Neural cell (in vitro differentiated cells): ENCODE results near the gene NXF3.

Experiments used
- EP300 ChIP-seq: fragments of 450-650 bp; conservative IDR thresholded peaks from 2 replicates; pipeline ENCODE4 v1.6.1; 2014; ENCODE audit warnings: antibody characterized with exemption, mild to moderate bottlenecking, moderate library complexity; ENCODE audit not compliant: poor library complexity, severe bottlenecking
- EZH2 ChIP-seq: fragments of 200-600, 300-800 bp; shearing (Covaris generic), sonication (generic); IDR thresholded peaks from 2 replicates; pipeline ENCODE4 v1.6.1; 2014; ENCODE audit warnings: antibody characterized with exemption, low read length, borderline replicate concordance, mild to moderate bottlenecking; ENCODE audit not compliant: insufficient read depth, poor library complexity, severe bottlenecking
- MXI1 ChIP-seq: fragments of 450-650 bp; conservative IDR thresholded peaks from 2 replicates; pipeline ENCODE4 v1.6.1; 2014; ENCODE audit warnings: antibody characterized with exemption, mild to moderate bottlenecking; ENCODE audit not compliant: poor library complexity, severe bottlenecking
- POLR2AphosphoS5 ChIP-seq: IDR thresholded peaks from 2 replicates; pipeline ENCODE4 v1.6.1; 2012
- RAD21 ChIP-seq: fragments of 450-650 bp; conservative IDR thresholded peaks from 2 replicates; pipeline ENCODE4 v1.6.1; 2014; ENCODE audit warnings: antibody characterized with exemption, mild to moderate bottlenecking, moderate library complexity
- SMC3 ChIP-seq: fragments of 450-650 bp; conservative IDR thresholded peaks from 2 replicates; pipeline ENCODE4 v1.6.1; 2014; ENCODE audit warnings: antibody characterized with exemption, mild to moderate bottlenecking, moderate library complexity; ENCODE audit not compliant: poor library complexity
- TAF1 ChIP-seq: IDR thresholded peaks from 2 replicates; pipeline ENCODE4 v1.6.1; 2012; ENCODE audit warnings: low read depth
- TF ChIP-seq, protein P1 (sequence below): fragments of 450-650 bp; IDR thresholded peaks from 2 replicates; pipeline ENCODE4 v1.5.1; 2014; ENCODE audit warnings: antibody characterized with exemption, mild to moderate bottlenecking, moderate library complexity; ENCODE audit not compliant: poor library complexity, severe bottlenecking
- TF ChIP-seq, protein P2 (sequence below): IDR thresholded peaks from 2 replicates; pipeline ENCODE4 v1.6.1; 2012; ENCODE audit warnings: borderline replicate concordance

- TF ChIP-seq EZH2, result no peak
- TF ChIP-seq, protein P1, sequence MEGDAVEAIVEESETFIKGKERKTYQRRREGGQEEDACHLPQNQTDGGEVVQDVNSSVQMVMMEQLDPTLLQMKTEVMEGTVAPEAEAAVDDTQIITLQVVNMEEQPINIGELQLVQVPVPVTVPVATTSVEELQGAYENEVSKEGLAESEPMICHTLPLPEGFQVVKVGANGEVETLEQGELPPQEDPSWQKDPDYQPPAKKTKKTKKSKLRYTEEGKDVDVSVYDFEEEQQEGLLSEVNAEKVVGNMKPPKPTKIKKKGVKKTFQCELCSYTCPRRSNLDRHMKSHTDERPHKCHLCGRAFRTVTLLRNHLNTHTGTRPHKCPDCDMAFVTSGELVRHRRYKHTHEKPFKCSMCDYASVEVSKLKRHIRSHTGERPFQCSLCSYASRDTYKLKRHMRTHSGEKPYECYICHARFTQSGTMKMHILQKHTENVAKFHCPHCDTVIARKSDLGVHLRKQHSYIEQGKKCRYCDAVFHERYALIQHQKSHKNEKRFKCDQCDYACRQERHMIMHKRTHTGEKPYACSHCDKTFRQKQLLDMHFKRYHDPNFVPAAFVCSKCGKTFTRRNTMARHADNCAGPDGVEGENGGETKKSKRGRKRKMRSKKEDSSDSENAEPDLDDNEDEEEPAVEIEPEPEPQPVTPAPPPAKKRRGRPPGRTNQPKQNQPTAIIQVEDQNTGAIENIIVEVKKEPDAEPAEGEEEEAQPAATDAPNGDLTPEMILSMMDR, result no peak
- TF ChIP-seq EP300, result no peak
- TF ChIP-seq POLR2AphosphoS5, result no peak
- no peak for TF ChIP-seq SMC3
- no peak for TF ChIP-seq TAF1
- TF ChIP-seq, protein P2, sequence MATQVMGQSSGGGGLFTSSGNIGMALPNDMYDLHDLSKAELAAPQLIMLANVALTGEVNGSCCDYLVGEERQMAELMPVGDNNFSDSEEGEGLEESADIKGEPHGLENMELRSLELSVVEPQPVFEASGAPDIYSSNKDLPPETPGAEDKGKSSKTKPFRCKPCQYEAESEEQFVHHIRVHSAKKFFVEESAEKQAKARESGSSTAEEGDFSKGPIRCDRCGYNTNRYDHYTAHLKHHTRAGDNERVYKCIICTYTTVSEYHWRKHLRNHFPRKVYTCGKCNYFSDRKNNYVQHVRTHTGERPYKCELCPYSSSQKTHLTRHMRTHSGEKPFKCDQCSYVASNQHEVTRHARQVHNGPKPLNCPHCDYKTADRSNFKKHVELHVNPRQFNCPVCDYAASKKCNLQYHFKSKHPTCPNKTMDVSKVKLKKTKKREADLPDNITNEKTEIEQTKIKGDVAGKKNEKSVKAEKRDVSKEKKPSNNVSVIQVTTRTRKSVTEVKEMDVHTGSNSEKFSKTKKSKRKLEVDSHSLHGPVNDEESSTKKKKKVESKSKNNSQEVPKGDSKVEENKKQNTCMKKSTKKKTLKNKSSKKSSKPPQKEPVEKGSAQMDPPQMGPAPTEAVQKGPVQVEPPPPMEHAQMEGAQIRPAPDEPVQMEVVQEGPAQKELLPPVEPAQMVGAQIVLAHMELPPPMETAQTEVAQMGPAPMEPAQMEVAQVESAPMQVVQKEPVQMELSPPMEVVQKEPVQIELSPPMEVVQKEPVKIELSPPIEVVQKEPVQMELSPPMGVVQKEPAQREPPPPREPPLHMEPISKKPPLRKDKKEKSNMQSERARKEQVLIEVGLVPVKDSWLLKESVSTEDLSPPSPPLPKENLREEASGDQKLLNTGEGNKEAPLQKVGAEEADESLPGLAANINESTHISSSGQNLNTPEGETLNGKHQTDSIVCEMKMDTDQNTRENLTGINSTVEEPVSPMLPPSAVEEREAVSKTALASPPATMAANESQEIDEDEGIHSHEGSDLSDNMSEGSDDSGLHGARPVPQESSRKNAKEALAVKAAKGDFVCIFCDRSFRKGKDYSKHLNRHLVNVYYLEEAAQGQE, result no peak
- no peak for TF ChIP-seq RAD21
- TF ChIP-seq MXI1, result no peak
Observed at GRCh38 chrX:103098488-103098887, 5.5 kb upstream of the NXF3 start.
